CD14-positive monocyte (primary cell): ENCODE data around the gene SLC5A12. TPM values are rescaled to one million over a fixed set of nuclear protein-coding genes. Genes with fewer than 3 reads are reported as not detected.

Experiments
- DNase-seq, 3 donors: peaks; one replicate each; pipeline ENCODE4 v3.0.0-alpha.2; 2011 to 2022
- H2AFZ ChIP-seq: 2 replicates; pipeline ENCODE4 v1.6.0; 2012; ENCODE audit warnings: mild to moderate bottlenecking, low read depth, low read length, inconsistent platforms; ENCODE audit not compliant: insufficient read depth, poor library complexity, severe bottlenecking
- H3K27ac ChIP-seq, 2 donors: 1 replicate in 1 of 2; 2 replicates in 1 of 2; pipeline ENCODE4 v1.5.1; 2012 to 2013; ENCODE audit warnings: low read length in 2 of 2, control low read depth in 1 of 2, inconsistent platforms in 1 of 2, low read depth in 1 of 2, mild to moderate bottlenecking in 1 of 2
- H3K27me3 ChIP-seq, 2 donors: one replicate each; pipeline versions ENCODE4 v1.6.0 to v1.6.1; 2011 to 2013; ENCODE audit warnings: low read length in 2 of 2; ENCODE audit not compliant: control insufficient read depth in 2 of 2, insufficient read depth in 2 of 2
- H3K36me3 ChIP-seq, 2 donors: replicated peaks in 1 of 2; 1 replicate in 1 of 2; 2 replicates in 1 of 2; pipeline versions ENCODE4 v1.5.1 to v1.6.1; 2012 to 2013; ENCODE audit warnings: low read length in 2 of 2, control low read depth in 1 of 2, inconsistent platforms in 1 of 2, mild to moderate bottlenecking in 1 of 2; ENCODE audit not compliant: insufficient read depth in 2 of 2, control insufficient read depth in 1 of 2
- H3K4me1 ChIP-seq, 2 donors: 1 replicate in 1 of 2; 2 replicates in 1 of 2; pipeline versions ENCODE4 v1.5.1 to v1.6.1; 2012 to 2013; ENCODE audit warnings: low read length in 2 of 2, control low read depth in 1 of 2, inconsistent platforms in 1 of 2, mild to moderate bottlenecking in 1 of 2, moderate library complexity in 1 of 2; ENCODE audit not compliant: insufficient read depth in 2 of 2, control insufficient read depth in 1 of 2
- H3K4me2 ChIP-seq: replicated peaks from 2 replicates; pipeline ENCODE3; 2012; ENCODE audit warnings: low read length, moderate library complexity, mild to moderate bottlenecking; ENCODE audit not compliant: poor library complexity, severe bottlenecking; ENCODE audit errors: extremely low read depth
- H3K4me3 ChIP-seq, 3 experiments: fragments of 200-600 bp in 1 of 3; sonication (generic) in 1 of 3; replicated peaks in 1 of 3; 1 replicate in 2 of 3; 2 replicates in 1 of 3; pipeline ENCODE4 v1.5.1; 2011 to 2013; ENCODE audit warnings: low read length in 3 of 3, mild to moderate bottlenecking in 3 of 3, control low read depth in 2 of 3, low read depth in 2 of 3, inconsistent platforms in 1 of 3, moderate library complexity in 1 of 3
- H3K79me2 ChIP-seq: 2 replicates; pipeline ENCODE4 v1.6.0; 2012; ENCODE audit warnings: mild to moderate bottlenecking, control low read depth, inconsistent platforms, low read length, moderate library complexity; ENCODE audit not compliant: insufficient read depth
- H3K9ac ChIP-seq: 2 replicates; pipeline ENCODE4 v1.6.0; 2017; ENCODE audit warnings: low read length, mild to moderate bottlenecking; ENCODE audit not compliant: insufficient read depth, poor library complexity, severe bottlenecking
- H3K9me3 ChIP-seq, 2 donors: replicated peaks in 1 of 2; 1 replicate in 1 of 2; 2 replicates in 1 of 2; pipeline versions ENCODE4 v1.5.1 to v1.6.1; 2012 to 2013; ENCODE audit warnings: low read length in 2 of 2, control low read depth in 1 of 2; ENCODE audit not compliant: control insufficient read depth in 1 of 2, insufficient read depth in 1 of 2
- H4K20me1 ChIP-seq: 2 replicates; pipeline ENCODE4 v1.6.0; 2012; ENCODE audit warnings: mild to moderate bottlenecking, low read length, control low read depth, moderate library complexity; ENCODE audit not compliant: insufficient read depth
- H3K27ac Mint-ChIP-seq, 7 donors: one replicate each; pipeline ENCODE4 v1.8.0; 2020; ENCODE audit warnings: mild to moderate bottlenecking in 7 of 7, mixed read lengths in 7 of 7, moderate library complexity in 6 of 7, inconsistent platforms in 2 of 7
- H3K27me3 Mint-ChIP-seq, 3 donors: one replicate each; pipeline ENCODE4 v1.8.0; 2021 to 2022; ENCODE audit warnings: low read depth in 3 of 3, mild to moderate bottlenecking in 3 of 3, mixed read lengths in 3 of 3, moderate library complexity in 3 of 3, inconsistent platforms in 1 of 3
- H3K36me3 Mint-ChIP-seq, 2 donors: one replicate each; pipeline ENCODE4 v1.8.0; 2020; ENCODE audit warnings: mixed read lengths in 2 of 2, inconsistent platforms in 1 of 2, mild to moderate bottlenecking in 1 of 2
- H3K4me1 Mint-ChIP-seq: one replicate; pipeline ENCODE4 v1.8.0; 2020; ENCODE audit warnings: mild to moderate bottlenecking, mixed read lengths
- H3K4me3 Mint-ChIP-seq, 2 donors: one replicate each; pipeline ENCODE4 v1.8.0; 2020; ENCODE audit warnings: mild to moderate bottlenecking in 2 of 2, mixed read lengths in 2 of 2, moderate library complexity in 1 of 2
- H3K9me3 Mint-ChIP-seq, 7 donors: one replicate each; pipeline ENCODE4 v1.8.0; 2020 to 2022; ENCODE audit warnings: mixed read lengths in 7 of 7, mild to moderate bottlenecking in 6 of 7, moderate library complexity in 6 of 7, inconsistent platforms in 2 of 7
- CTCF ChIP-seq: fragments of 200-600 bp; IDR thresholded peaks from one replicate; pipeline ENCODE4 v1.8.0; 2022; ENCODE audit warnings: antibody characterized with exemption, mild to moderate bottlenecking
- WGBS: methylation state at CpG from one replicate; pipeline ENCODE4 v1.1.5; 2013; ENCODE audit warnings: missing lambda C conversion rate; ENCODE audit not compliant: insufficient coverage; 5-methylcytosine and 5-hydroxymethylcytosine counted together
- intact Hi-C, 2 donors: fragments of 100-400 bp; cut with micrococcal nuclease; formaldehyde crosslinking; loops; one replicate each; pipeline versions ENCODE4 v1.15.0 to v1.15.1; 2023
- polyA plus RNA-seq, 3 donors: library from polyadenylated mRNA; depleted of rRNA in 1 of 3; unstranded in 2 of 3; stranded (reverse) in 1 of 3; fragments of 300-500 nt in 2 of 3; fragments of >200 nt in 1 of 3; fragmentation: Illumina TruSeq in 2 of 3; gene quantifications; 1 replicate in 2 of 3; 2 replicates in 1 of 3; pipeline ENCODE4 v1.2.3, GENCODE V29; 2012 to 2021

The SLC5A12 gene
- polyA plus RNA-seq, 3 donors: not detected

DNA sequence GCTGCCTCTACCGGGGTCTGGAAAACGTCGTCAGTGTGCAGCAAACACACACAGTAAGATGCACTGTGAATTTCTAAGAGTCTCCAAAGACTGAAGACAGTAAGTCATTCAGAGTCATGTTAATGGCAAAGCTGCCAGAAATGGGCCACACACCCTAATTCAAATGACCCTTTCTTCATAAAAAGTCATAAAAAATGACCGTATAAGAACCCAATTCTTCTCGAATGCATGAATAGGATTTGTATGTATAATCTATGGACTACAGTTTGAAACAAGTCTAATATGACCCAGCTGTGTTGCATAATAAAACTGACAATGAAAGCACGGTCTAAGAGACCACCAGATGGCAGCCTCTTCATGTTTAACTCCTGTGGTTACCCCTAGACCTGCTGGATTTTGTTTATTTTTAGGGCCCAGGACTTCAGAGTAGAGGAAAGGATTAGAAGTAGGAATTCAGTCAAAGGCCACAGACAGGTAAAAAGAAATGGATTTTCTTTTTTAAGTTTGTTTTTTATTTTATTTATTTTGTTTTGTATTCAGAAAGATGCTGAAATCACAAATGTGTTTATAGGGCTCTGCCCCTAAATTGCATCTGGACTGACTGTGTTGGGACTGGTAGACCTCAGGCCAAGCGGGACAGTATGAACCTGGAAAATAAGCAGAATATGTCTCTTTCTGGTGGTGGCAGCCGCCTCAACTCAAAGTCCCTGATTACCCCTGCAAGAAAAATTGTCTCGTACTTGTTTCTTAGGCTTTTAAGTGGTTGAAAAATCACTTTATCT is 32.1 kb upstream of the SLC5A12 start:
- H3K4me1 Mint-ChIP-seq: no peaks in the 10 kb centered on the region
- Histone ChIP-seq H3K36me3 (no peaks in the 10 kb centered on the region), H3K9me3 (no peaks in the 10 kb centered on the region), H3K79me2 (no peaks in the 10 kb centered on the region), H3K27me3 (no peaks in the 10 kb centered on the region), H2AFZ (no peak overlapping the region), H3K4me3 (no peak overlapping the region), H3K4me1 (no peaks in the 10 kb centered on the region), H3K27ac (no peak overlapping the region), H3K9ac (no peak overlapping the region), H4K20me1 (no peaks in the 10 kb centered on the region), H3K4me2 (no peak overlapping the region)
- DNase-seq: no peak
- 27% methylated on average over 5 of the region's 9 CpGs for whole genome bisulfite sequencing
- peaks cover 0 to 3% (median 1%) of the 10 kb centered on the region in 3 donors for H3K27me3 Mint-ChIP-seq
- H3K36me3 Mint-ChIP-seq: no peaks in the 10 kb centered on the region
- H3K9me3 Mint-ChIP-seq: peaks cover 0 to 3% (median 0%) of the 10 kb centered on the region in 7 donors
- TF ChIP-seq CTCF: no peak
- H3K4me3 Mint-ChIP-seq: no peak overlapping the region
- intact Hi-C loops: no loop called here
- H3K27ac Mint-ChIP-seq: no peak overlapping the region

DNA sequence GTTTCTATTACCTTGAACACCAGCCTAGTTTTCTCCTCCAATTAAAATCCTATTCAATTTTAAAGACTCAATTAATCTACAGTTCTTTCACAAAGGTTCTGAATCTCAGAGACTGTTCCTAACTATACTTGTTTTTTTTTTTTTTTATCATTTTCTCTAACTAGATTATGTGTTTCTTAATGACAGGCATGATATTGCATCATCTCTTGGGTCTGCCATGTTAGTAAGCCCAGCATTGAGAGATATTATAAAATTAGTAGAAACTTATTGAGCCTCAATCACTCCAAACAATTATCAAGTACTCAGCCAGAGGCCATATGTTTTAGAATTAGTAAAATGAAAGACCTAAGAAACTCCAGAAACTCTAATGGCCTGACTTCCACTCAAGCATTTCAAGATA is 28.1 kb upstream of the SLC5A12 start:
- H3K27me3 ChIP-seq: no peaks in the 10 kb centered on the region
- no peak for TF ChIP-seq CTCF
- H3K9me3 ChIP-seq: no peaks in the 10 kb centered on the region
- no peaks in the 10 kb centered on the region for H3K4me1 Mint-ChIP-seq
- no peak overlapping the region for H2AFZ ChIP-seq
- H4K20me1 ChIP-seq: no peaks in the 10 kb centered on the region
- no peaks in the 10 kb centered on the region for H3K4me1 ChIP-seq
- DNase-seq: no peak
- H3K79me2 ChIP-seq: no peaks in the 10 kb centered on the region
- no peak overlapping the region for H3K27ac Mint-ChIP-seq
- H3K36me3 Mint-ChIP-seq: no peaks in the 10 kb centered on the region
- H3K4me3 Mint-ChIP-seq: no peak overlapping the region
- H3K9me3 Mint-ChIP-seq: no peaks in the 10 kb centered on the region
- no peaks in the 10 kb centered on the region for H3K36me3 ChIP-seq
- no peak overlapping the region for H3K4me3 ChIP-seq
- H3K27me3 Mint-ChIP-seq: peaks cover 0 to 3% (median 1%) of the 10 kb centered on the region in 3 donors
- H3K4me2 ChIP-seq: no peak overlapping the region
- intact Hi-C loops: no loop called here
- H3K9ac ChIP-seq: no peak overlapping the region
- no peak overlapping the region for H3K27ac ChIP-seq
